MM.1S (cell line): Measurements from ENCODE around the gene FBXO34.

ENCODE experiments used
- DNase-seq: peaks from one replicate; pipeline ENCODE4 v3.0.0-alpha.2; 2015
- H2AFZ ChIP-seq: fragments of 300-600 bp; sonication (generic); 2 replicates; pipeline ENCODE4 v1.6.0; 2016; ENCODE audit warnings: antibody characterized with exemption, low read length
- H3F3A ChIP-seq: fragments of 300-600 bp; sonication (generic); 2 replicates; pipeline ENCODE4 v1.6.1; 2016; ENCODE audit warnings: mild to moderate bottlenecking, antibody characterized with exemption, low read length, moderate library complexity, mixed read lengths; ENCODE audit not compliant: insufficient read depth
- H3K27ac ChIP-seq: fragments of 300-600 bp; sonication (generic); 2 replicates; pipeline ENCODE4 v1.5.1; 2016; ENCODE audit warnings: mild to moderate bottlenecking, low read length
- H3K27me3 ChIP-seq: fragments of 300-600 bp; sonication (generic); replicated peaks from 2 replicates; pipeline ENCODE4 v1.6.0; 2016; ENCODE audit warnings: low read length; ENCODE audit not compliant: insufficient read depth
- H3K36me3 ChIP-seq: fragments of 300-600 bp; sonication (generic); replicated peaks from 2 replicates; pipeline ENCODE4 v1.6.1; 2016; ENCODE audit warnings: mild to moderate bottlenecking, low read length, mixed read lengths; ENCODE audit not compliant: insufficient read depth
- H3K4me1 ChIP-seq: fragments of 300-600 bp; sonication (generic); 2 replicates; pipeline ENCODE4 v1.6.1; 2016; ENCODE audit warnings: low read length, mixed read lengths
- H3K4me2 ChIP-seq: fragments of 300-600 bp; sonication (generic); 2 replicates; pipeline ENCODE4 v1.6.0; 2016; ENCODE audit warnings: low read depth, low read length
- H3K4me3 ChIP-seq: fragments of 300-600 bp; sonication (generic); 2 replicates; pipeline ENCODE4 v1.5.1; 2016; ENCODE audit warnings: low read length, mixed read lengths
- H3K79me2 ChIP-seq: fragments of 300-600 bp; sonication (generic); 2 replicates; pipeline ENCODE4 v1.6.1; 2016; ENCODE audit warnings: mixed run types, low read length, mixed read lengths
- H3K9ac ChIP-seq: fragments of 300-600 bp; sonication (generic); 2 replicates; pipeline ENCODE4 v1.6.1; 2016; ENCODE audit warnings: low read length, mixed read lengths
- H3K9me2 ChIP-seq: fragments of 300-600 bp; sonication (generic); replicated peaks from 2 replicates; pipeline ENCODE4 v1.6.1; 2016; ENCODE audit warnings: mild to moderate bottlenecking, low read length, mixed read lengths; ENCODE audit not compliant: insufficient read depth
- H3K9me3 ChIP-seq: fragments of 300-600 bp; sonication (generic); replicated peaks from 2 replicates; pipeline ENCODE4 v1.6.1; 2016; ENCODE audit warnings: mild to moderate bottlenecking, low read length, mixed read lengths; ENCODE audit not compliant: insufficient read depth
- H4K20me1 ChIP-seq: fragments of 300-600 bp; sonication (generic); 2 replicates; pipeline ENCODE4 v1.6.1; 2016; ENCODE audit warnings: mild to moderate bottlenecking, low read length, moderate library complexity, mixed read lengths; ENCODE audit not compliant: insufficient read depth
- CTCF ChIP-seq: fragments of 300-600 bp; sonication (generic); IDR thresholded peaks from 2 replicates; pipeline ENCODE4 v1.5.1; 2016; ENCODE audit warnings: antibody characterized with exemption, low read length, mixed read lengths
- EZH2 ChIP-seq: fragments of 300-600 bp; sonication (generic); optimal IDR thresholded peaks from 2 replicates; pipeline ENCODE3; 2017; ENCODE audit warnings: low read depth, mild to moderate bottlenecking, antibody characterized with exemption, low read length, mixed read lengths
- EZH2phosphoT487 ChIP-seq: fragments of 300-600 bp; sonication (generic); IDR thresholded peaks from 2 replicates; pipeline ENCODE4 v1.6.1; 2018; ENCODE audit warnings: antibody characterized with exemption, low read length

Gene FBXO34

GRCh38 chr14:55356913-55357312, 85.7 kb downstream of the FBXO34 start:
- Histone ChIP-seq H3F3A (no peaks in the 10 kb centered on the region), H3K4me2 (no peak overlapping the region), H3K9ac (no peak overlapping the region), H3K4me1 (no peaks in the 10 kb centered on the region), H3K9me2 (no peaks in the 10 kb centered on the region), H3K27me3 (no peaks in the 10 kb centered on the region), H4K20me1 (no peaks in the 10 kb centered on the region), H3K36me3 (no peaks in the 10 kb centered on the region), H3K27ac (no peak overlapping the region), H3K4me3 (no peak overlapping the region), H3K79me2 (no peaks in the 10 kb centered on the region), H3K9me3 (no peaks in the 10 kb centered on the region), H2AFZ (no peak overlapping the region)
- DNase-seq, result no peak
- no peak for TF ChIP-seq CTCF
- TF ChIP-seq EZH2, result no peak
- TF ChIP-seq EZH2phosphoT487, result no peak

- Histone ChIP-seq H3F3A (no peaks in the 10 kb centered on the region), H3K4me1 (no peaks in the 10 kb centered on the region), H3K9me3 (no peaks in the 10 kb centered on the region), H2AFZ (no peak overlapping the region), H3K9ac (no peak overlapping the region), H3K27ac (no peak overlapping the region), H4K20me1 (no peaks in the 10 kb centered on the region), H3K27me3 (no peaks in the 10 kb centered on the region), H3K79me2 (no peaks in the 10 kb centered on the region), H3K9me2 (no peaks in the 10 kb centered on the region), H3K4me2 (no peak overlapping the region), H3K36me3 (no peaks in the 10 kb centered on the region), H3K4me3 (no peak overlapping the region)
- TF ChIP-seq EZH2phosphoT487 (no peak), CTCF (no peak), EZH2 (no peak)
- DNase-seq, result no peak
These were observed 88.1 kb downstream of the FBXO34 start for GRCh38 chr14:55359307-55359706.

- Histone ChIP-seq H3K9me3 (no peaks in the 10 kb centered on the region), H3K4me1 (no peaks in the 10 kb centered on the region), H3K4me2 (no peak overlapping the region), H3K79me2 (no peaks in the 10 kb centered on the region), H2AFZ (no peak overlapping the region), H3F3A (no peaks in the 10 kb centered on the region), H4K20me1 (no peaks in the 10 kb centered on the region), H3K27me3 (no peaks in the 10 kb centered on the region), H3K9ac (no peak overlapping the region), H3K36me3 (no peaks in the 10 kb centered on the region), H3K27ac (no peak overlapping the region), H3K4me3 (no peak overlapping the region), H3K9me2 (no peaks in the 10 kb centered on the region)
- no peak for DNase-seq
- TF ChIP-seq CTCF, result no peak
- TF ChIP-seq EZH2, result no peak
- TF ChIP-seq EZH2phosphoT487, result no peak
These were observed 90.0 kb downstream of the FBXO34 start for GRCh38 chr14:55361190-55361589.
